ENCODE results near the gene IFI27L2.

DNA sequence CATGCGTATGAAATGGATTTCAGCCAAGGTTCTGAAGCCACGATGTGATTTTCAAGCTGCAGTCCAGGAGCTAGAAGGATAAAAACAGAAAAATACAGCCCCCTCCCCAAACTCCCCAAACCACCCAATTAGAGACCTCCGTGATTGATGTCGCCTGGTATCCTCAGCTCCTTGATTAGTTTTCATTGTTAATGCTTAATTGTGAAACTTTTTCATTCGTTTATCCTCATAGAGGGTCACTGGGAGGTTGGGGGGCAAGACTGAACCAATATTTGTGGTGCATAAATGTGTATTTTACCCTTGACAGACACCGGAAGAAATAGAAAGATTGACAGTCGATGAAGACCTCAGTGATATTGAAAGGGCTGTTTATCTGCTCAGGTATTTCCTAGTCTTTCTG lies 46.3 kb upstream of the IFI27L2 start:
- TF ChIP-seq, protein P1, sequence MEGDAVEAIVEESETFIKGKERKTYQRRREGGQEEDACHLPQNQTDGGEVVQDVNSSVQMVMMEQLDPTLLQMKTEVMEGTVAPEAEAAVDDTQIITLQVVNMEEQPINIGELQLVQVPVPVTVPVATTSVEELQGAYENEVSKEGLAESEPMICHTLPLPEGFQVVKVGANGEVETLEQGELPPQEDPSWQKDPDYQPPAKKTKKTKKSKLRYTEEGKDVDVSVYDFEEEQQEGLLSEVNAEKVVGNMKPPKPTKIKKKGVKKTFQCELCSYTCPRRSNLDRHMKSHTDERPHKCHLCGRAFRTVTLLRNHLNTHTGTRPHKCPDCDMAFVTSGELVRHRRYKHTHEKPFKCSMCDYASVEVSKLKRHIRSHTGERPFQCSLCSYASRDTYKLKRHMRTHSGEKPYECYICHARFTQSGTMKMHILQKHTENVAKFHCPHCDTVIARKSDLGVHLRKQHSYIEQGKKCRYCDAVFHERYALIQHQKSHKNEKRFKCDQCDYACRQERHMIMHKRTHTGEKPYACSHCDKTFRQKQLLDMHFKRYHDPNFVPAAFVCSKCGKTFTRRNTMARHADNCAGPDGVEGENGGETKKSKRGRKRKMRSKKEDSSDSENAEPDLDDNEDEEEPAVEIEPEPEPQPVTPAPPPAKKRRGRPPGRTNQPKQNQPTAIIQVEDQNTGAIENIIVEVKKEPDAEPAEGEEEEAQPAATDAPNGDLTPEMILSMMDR (IDR thresholded peaks at IDR 0.05; ENCODE audit: insufficient read depth, low read length) = no peak
- TF ChIP-seq SPI1 (IDR thresholded peaks at IDR 0.05; ENCODE audit: borderline replicate concordance, low read depth) (no peak), GABPA (IDR thresholded peaks at IDR 0.05; ENCODE audit: low read depth) (no peak), POLR2AphosphoS5 (IDR thresholded peaks at IDR 0.05; ENCODE audit: low read depth) (no peak)

Data from HL-60 (cell line).